ENCODE data around the gene DUSP14.

The DUSP14 gene

GRCh38 chr17:37483311-37484039 lies 6.2 kb upstream of the DUSP14 start:
- TF ChIP-seq Cebpa-rat (IDR thresholded peaks at IDR 0.05) = peak; percentile 72
- Histone ChIP-seq H4K20me1 (no peaks in the 10 kb centered on the region), H3K4me3 (no peak overlapping the region), H3K27me3 (no peaks in the 10 kb centered on the region; the same call in 1 of the 2 replicates), H3K9me3 (no peaks in the 10 kb centered on the region), H3K27ac (peak overlapping the region; percentile 15), H3K9ac (no peak overlapping the region), H3K4me2 (peak overlapping the region; percentile 65), H3K36me3 (peaks cover 24% of the 10 kb centered on the region), H3K4me1 (peaks cover 40% of the 10 kb centered on the region)

GRCh38 chr17:37485938-37486570 lies 3.6 kb upstream of the DUSP14 start:
- no peak for TF ChIP-seq Cebpa-rat (IDR thresholded peaks at IDR 0.05)

GRCh38 chr17:37488009-37488604 lies 1.6 kb upstream of the DUSP14 start:
- no peak for TF ChIP-seq Cebpa-rat (IDR thresholded peaks at IDR 0.05)
- Histone ChIP-seq H3K27me3 (peaks cover 8% of the 10 kb centered on the region; the same call in 1 of the 2 replicates), H4K20me1 (peaks cover 30% of the 10 kb centered on the region), H3K36me3 (no peaks in the 10 kb centered on the region), H3K4me3 (0 out of 2 replicates have a peak overlapping the region, but pooled peaks have one; percentile 79), H3K4me2 (peak overlapping the region; percentile 97), H3K9me3 (no peaks in the 10 kb centered on the region), H3K4me1 (peaks cover 59% of the 10 kb centered on the region), H3K27ac (no peak overlapping the region), H3K9ac (no peak overlapping the region)

More at GRCh38 chr17:37485938-37486570, 3.6 kb upstream of the DUSP14 start:
- H3K4me3 ChIP-seq = no peak overlapping the region
- H3K4me1 ChIP-seq = peaks cover 55% of the 10 kb centered on the region
- H4K20me1 ChIP-seq = peaks cover 9% of the 10 kb centered on the region
- no peaks in the 10 kb centered on the region for H3K36me3 ChIP-seq
- no peak overlapping the region for H3K9ac ChIP-seq
- no peak overlapping the region for H3K27ac ChIP-seq
- no peak overlapping the region for H3K4me2 ChIP-seq
- H3K27me3 ChIP-seq = peaks cover 8% of the 10 kb centered on the region; the same call in 1 of the 2 replicates
- H3K9me3 ChIP-seq = no peaks in the 10 kb centered on the region

- H3K9ac ChIP-seq = peak overlapping the region; percentile 82
- peak overlapping the region; percentile 74 for H3K27ac ChIP-seq
- peaks cover 59% of the 10 kb centered on the region for H3K4me1 ChIP-seq
- H4K20me1 ChIP-seq = peaks cover 36% of the 10 kb centered on the region
- TF ChIP-seq Cebpa-rat (IDR thresholded peaks at IDR 0.05) = no peak
- peaks cover 8% of the 10 kb centered on the region; the same call in 1 of the 2 replicates for H3K27me3 ChIP-seq
- H3K4me2 ChIP-seq = peak overlapping the region; percentile 97
- no peaks in the 10 kb centered on the region for H3K36me3 ChIP-seq
- no peaks in the 10 kb centered on the region for H3K9me3 ChIP-seq
- peak overlapping the region; percentile 79 for H3K4me3 ChIP-seq
These were observed 989 bp upstream of the DUSP14 start for GRCh38 chr17:37488607-37489196.

GRCh38 chr17:37490022-37490587 lies 414 bp downstream of the DUSP14 start:
- peak overlapping the region; percentile 96 for H3K4me2 ChIP-seq
- TF ChIP-seq Cebpa-rat (IDR thresholded peaks at IDR 0.05) = no peak
- peaks cover 50% of the 10 kb centered on the region for H4K20me1 ChIP-seq
- peaks cover 8% of the 10 kb centered on the region; the same call in 1 of the 2 replicates for H3K27me3 ChIP-seq
- H3K36me3 ChIP-seq = no peaks in the 10 kb centered on the region
- peaks cover 62% of the 10 kb centered on the region for H3K4me1 ChIP-seq
- peak overlapping the region; percentile 72 for H3K27ac ChIP-seq
- peak overlapping the region; percentile 78 for H3K9ac ChIP-seq
- peak overlapping the region; percentile 79 for H3K4me3 ChIP-seq
- H3K9me3 ChIP-seq = no peaks in the 10 kb centered on the region

- TF ChIP-seq Cebpa-rat (IDR thresholded peaks at IDR 0.05) = no peak
- Histone ChIP-seq H3K36me3 (no peaks in the 10 kb centered on the region), H4K20me1 (peaks cover 58% of the 10 kb centered on the region), H3K4me2 (peak overlapping the region; percentile 96), H3K9ac (peak overlapping the region; percentile 78), H3K9me3 (no peaks in the 10 kb centered on the region), H3K27ac (peak overlapping the region; percentile 72), H3K27me3 (peaks cover 8% of the 10 kb centered on the region; the same call in 1 of the 2 replicates), H3K4me1 (peaks cover 64% of the 10 kb centered on the region), H3K4me3 (peak overlapping the region; percentile 79)
These were observed 1.2 kb downstream of the DUSP14 start for GRCh38 chr17:37490638-37491614.

- Histone ChIP-seq H3K4me2 (peak overlapping the region; percentile 96), H3K4me1 (peaks cover 64% of the 10 kb centered on the region), H3K9ac (peak overlapping the region; percentile 78), H3K27me3 (peaks cover 8% of the 10 kb centered on the region; the same call in 1 of the 2 replicates), H3K9me3 (no peaks in the 10 kb centered on the region), H3K4me3 (no peak overlapping the region), H3K36me3 (no peaks in the 10 kb centered on the region), H3K27ac (no peak overlapping the region; the same call in 1 of the 2 replicates), H4K20me1 (peaks cover 70% of the 10 kb centered on the region)
- no peak for TF ChIP-seq Cebpa-rat (IDR thresholded peaks at IDR 0.05)
These were observed 2.5 kb downstream of the DUSP14 start for GRCh38 chr17:37492167-37492566.

GRCh38 chr17:37493249-37494027 lies 3.7 kb downstream of the DUSP14 start:
- H3K9ac ChIP-seq = no peak overlapping the region
- no peaks in the 10 kb centered on the region for H3K9me3 ChIP-seq
- TF ChIP-seq Cebpa-rat (IDR thresholded peaks at IDR 0.05) = no peak
- no peak overlapping the region for H3K27ac ChIP-seq
- H3K27me3 ChIP-seq = peaks cover 8% of the 10 kb centered on the region; the same call in 1 of the 2 replicates
- peak overlapping the region; percentile 96; the same call in 1 of the 2 replicates for H3K4me2 ChIP-seq
- no peaks in the 10 kb centered on the region for H3K36me3 ChIP-seq
- H3K4me3 ChIP-seq = no peak overlapping the region
- H4K20me1 ChIP-seq = peaks cover 81% of the 10 kb centered on the region
- H3K4me1 ChIP-seq = peaks cover 58% of the 10 kb centered on the region

All from BLaER1 (cell line).